Nucleus accumbens (tissue), 56 donors: ENCODE results near the gene ADARB2.
A peak's percentile ranks its signal among the peaks of the same experiment; 100 is the strongest.
"Not testable (repeated sequence)": the region's sequence is repeated elsewhere in the genome, so short reads cannot be mapped to it uniquely, and the experiment has no call there.

Source experiments
- DNase-seq, 56 donors: peaks; one replicate each; lab custom pipeline; 2025; lab: John Stamatoyannopoulos, UW

The ADARB2 gene

DNA sequence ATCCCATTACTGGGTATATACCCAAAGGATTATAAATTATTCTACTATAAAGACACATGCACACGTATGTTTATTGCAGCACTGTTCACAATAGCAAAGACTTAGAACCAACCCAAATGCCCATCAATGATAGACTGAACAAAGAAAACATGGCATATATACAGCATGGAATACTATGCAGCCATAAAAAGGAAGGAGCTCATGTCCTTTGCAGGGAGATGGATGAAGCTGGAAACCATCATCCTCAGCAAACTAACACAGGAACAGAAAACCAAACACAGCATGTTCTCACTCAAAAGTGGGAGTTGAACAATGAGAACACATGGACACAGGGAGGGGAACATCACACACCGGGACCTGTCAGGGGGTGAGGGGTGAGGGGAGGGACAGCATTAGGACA lies 199.9 kb downstream of the ADARB2 start:
- not testable (repeated sequence) for DNase-seq

DNA sequence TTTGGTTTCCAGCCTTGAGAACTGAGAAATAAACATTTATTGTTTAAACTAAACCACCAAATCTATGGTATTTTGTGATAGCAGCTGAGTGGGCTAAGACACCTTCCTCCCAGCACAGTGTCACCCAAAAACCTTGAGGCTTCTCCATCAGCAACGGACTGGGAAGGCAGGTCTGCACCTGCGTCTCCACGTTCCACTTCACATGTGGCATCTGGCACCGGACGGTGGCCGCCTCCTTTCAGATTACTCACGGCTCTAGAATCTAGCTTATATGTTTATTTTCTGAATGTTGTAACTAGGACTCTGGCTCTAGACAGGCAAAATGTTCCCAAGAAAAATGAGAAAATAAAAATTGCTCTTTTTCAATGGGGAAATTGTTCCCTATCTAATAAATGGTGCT lies 201.0 kb downstream of the ADARB2 start:
- no peak for DNase-seq

DNA sequence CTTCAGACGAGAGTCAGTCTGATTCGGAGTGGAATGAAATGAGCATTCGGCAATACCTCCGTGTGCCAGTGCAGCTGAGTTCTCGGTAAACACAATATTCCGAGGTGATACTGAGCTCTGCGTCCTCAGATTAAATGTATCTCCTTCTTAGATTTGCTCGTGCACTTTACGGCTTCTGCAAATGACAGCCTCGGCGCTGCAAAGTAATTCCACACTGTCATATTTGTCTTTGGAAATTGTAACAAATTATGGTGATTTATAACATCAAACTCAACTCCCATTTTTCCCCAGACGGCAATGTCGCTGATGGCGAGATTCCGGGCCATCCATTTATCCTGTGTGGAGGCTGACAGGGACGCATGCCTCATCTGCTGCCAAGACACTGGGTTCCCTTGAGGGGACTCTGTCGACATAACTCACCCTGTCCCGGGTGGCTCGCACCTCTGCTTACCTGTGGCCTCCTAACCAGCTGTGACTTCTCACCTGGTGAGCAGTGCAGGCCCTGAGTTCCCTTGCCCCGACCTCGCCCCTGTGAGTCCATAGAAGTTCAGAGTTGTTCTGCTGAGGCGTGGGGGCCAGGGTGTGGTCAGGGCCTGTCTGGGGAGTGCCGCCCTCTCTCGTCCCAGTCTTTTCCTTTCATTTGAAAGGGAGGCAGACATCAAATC lies 201.9 kb downstream of the ADARB2 start:
- DNase-seq, result no peak

DNA sequence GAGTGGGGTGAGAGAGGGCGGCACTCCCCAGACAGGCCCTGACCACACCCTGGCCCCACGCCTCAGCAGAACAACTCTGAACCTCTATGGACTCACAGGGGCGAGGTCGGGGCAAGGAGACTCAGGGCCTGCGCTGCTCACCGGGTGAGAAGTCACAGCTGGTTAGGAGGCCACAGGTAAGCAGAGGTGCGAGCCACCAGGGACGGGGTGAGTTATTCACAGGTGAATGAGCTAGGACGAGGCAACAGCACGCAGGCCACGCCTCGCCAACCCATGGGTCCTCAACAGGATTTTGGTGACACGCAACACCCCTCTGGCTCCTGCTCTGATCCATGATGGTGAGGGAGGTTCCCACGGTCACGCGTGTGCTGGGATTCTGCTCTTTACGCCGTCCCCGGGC lies 202.5 kb downstream of the ADARB2 start:
- no peak for DNase-seq

DNA sequence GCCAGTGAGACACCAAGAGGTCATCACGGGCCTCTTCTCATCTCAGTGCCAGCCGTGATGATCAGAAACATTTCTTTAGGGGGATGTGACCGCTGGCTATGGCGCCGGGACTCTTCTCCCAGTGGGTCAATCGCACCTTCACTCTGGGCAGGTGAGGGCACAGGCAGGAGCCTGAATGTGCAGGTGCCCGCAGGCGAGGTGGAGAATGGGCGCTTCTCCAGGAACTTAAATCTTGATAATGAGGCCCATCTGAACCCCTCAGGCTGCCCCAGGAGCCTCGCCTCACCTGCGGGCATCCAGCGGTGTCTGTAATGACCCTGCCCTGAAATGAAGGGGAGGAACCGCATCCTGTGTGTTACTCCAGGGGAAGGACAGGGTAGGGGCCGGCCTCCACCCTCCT lies 204.7 kb downstream of the ADARB2 start:
- DNase-seq, result no peak

DNA sequence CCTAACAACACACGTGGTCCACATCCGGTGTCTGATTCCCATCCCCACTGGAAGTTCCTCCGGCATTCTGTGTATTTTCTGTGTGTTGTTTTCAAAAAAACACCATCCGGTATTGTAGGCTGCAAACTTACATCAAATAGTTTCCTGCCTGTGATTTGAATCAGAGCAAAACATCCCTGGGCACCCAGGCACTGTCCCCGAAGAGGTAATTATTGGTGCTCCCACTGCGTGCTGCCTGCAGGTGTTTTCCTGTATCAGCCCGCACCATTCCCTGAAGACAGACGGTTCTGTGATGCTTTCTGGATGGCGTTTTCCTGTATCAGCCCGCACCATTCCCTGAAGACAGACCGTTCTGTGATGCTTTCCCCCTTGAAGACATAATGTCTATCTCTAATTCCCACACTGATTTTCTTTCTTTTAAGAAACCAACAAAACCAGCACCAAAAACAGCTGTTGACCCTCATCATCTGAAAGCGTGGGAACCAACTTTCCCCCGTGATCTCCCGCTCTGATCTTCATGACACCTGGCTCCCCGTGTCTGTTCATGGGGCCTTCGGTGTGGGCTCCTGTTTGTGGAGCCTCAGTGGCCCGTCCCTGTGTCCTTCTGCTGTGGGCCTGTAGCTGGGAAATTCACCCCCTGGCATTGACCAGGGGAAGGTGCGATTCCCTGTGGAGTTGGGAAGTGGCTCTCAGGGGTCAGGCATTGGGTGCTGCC lies 205.3 kb downstream of the ADARB2 start:
- no peak for DNase-seq

DNA sequence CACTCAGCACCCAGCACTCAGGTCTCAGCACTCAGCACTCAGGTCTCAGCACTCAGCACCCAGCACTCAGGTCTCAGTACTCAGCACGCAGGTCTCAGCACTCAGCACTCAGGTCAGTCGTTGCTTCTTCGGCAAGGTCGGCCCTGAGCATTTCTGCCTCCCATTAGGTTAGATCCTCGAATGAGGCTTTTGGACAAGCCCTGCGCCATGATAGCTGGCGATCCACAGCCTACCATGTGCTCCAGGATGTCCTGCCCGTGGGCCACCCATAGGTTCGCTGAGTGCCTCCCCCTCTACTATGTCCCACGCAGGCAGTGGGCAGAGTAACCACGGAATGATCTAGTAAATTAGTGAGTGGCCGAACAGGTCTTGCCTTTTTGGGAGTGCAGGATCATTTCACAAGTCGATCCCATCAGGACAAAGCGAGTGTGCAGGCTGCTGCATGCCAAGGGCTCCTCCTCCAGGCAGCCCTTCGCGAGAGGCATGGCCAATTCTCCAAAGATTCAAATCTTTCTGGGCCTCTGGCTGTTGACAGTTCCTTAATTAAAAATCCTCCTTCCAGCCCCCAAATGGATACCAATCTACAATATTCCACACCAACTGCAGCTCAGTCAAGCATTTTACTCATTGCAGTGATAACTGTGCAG lies 206.3 kb downstream of the ADARB2 start:
- DNase-seq, result no peak

DNA sequence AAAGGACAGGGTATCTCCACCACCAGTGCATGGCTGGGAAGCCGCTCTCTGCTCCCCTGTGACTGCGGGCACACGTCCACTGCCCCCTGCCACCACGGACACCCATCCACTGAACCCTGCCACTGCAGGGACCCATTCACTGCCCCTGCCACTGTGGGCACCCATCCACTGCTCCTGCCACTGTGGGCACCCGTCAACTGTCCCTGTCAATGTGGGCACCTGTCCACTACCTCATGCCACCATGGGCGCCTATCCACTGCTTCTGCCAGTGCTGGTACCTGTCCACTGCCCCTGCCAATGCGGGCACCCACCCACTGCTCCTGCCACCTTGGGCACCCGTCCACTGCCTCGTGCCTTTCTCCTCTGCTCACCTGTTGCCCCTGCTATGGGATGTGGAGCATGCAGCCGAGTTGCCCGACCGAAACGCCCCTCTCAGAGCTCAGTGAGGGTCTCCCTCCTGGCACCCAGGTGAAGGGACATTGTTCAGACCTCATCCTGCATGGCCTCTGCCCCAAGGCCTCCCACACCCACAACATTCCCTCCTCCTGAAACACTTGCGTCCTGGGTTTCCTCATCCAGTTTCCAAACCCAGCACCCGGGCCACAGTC lies 207.4 kb downstream of the ADARB2 start:
- no peak for DNase-seq

DNA sequence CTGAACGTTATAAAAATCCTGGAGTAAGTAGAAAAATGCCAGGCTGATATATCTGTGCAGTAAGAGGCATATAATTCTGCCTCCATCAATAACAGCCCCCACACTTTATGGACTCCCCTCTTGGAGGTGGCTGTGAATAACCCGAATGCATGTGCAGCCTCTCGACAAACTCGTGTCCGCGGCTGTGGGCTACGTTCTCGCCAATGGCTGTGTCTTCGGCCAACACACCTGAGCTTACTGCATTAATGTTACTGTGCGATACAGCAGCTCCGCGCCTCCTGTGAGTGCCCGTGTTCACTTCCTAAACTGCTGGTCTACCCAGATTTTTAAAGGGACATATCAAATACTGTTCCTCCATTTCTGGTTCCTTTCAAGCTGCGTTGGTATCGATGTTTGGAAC lies 209.4 kb downstream of the ADARB2 start:
- DNase-seq, result no peak

DNA sequence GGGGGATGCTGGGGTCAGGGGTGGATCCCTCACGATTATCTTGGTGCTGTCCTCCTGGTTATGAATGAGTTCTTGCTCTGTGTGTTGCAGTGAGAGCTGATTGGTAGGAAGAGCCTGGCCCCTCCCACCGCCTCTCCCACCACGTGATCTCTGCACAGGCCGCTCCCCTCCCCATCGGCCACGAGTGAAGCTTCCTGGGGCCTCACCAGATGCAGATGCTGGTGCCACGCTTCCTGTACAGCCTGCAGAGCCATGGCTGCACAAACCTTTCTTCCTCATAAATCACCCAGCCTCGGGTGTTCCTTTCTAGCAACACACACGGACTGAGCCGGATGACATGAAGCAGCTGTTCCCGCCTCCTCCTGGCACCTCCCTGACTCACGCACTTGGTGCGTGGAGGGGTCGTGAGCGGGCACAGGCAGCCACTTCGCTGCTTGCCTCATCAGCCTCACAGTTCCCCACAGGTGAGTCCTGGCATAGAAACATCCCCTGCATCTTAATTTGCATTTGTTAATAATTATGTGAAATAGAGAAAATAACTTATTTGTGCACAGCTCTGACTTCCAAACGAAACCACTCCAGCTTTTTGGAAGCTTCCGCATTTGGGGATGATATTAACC lies 210.8 kb downstream of the ADARB2 start:
- DNase-seq, result peak in 2 of 56 donors; percentile 24 to 34

DNA sequence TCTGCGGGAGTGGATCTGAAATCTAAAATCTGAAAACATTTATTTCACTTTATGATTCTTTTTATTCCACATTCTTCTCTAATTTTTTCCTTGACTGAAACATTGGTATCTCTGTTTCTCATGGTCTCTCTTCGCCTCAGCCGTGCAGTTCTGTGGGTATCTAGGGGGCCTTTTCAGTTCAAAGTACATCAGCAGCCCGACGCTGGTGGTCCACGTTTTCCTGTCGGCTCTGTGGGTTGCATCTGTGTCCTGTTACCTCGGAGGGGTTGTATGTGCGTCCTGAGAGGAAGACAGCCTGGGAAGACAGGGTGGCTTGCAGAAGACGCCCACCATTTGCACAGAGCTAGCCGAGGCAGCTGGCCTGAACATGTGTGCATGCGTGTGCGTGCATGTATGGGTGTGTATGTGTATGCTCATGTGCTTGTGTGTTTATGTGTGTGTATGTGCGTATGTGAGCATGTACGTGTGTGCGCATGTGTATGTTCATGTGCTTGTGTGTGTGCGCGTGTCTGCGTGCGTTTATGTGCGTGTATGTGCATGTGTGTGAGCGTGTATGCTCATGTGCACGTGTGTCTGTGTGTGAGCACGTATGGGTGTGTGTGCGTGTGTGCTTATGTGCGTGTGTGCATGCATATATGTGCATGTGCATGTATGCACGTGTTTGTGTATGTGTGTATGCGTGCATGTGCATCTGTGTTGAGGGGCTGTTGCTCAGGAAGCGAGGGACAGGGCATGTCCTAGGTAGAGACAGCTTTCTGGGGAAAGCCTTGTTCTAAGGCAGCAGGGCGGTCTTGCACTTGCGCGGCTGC lies 211.8 kb downstream of the ADARB2 start:
- DNase-seq, result no peak

DNA sequence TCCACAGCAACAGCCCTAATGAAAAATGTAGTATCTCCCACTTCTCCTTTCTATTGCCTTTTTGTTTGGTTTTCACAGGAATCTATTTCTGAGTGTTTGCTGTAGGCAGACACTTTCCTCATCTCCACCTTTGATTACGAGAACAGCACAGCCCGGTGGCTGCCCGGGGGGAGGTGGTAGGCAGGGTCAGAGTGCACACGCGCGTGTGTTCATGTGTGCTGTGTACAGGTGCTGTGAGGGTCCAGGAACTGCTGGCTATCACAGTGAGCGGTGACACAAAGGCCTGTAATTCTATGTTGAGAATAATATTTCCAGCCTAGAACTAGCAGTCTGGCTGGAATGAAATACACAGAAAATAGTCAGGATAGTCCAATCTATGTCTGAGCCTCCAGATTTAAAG lies 212.8 kb downstream of the ADARB2 start:
- no peak for DNase-seq

DNA sequence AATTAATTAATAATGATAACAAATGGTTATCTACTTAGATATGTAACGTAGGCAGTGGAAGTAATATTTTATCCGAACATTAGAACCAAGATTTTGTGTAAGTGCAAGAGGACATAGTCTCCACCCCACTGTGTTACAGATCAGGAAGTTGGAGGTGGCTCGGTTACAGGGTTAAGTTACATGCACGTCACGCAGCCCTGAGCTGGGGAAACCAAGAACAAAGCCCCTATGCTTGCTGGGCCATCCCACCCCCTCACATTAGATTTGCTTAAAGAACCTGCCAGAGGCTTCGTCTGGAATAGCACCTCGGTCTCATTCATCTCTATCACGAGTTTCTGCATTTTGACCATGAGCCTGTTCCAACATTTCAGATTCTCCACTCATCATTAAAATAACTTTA lies 214.1 kb downstream of the ADARB2 start:
- no peak for DNase-seq

DNA sequence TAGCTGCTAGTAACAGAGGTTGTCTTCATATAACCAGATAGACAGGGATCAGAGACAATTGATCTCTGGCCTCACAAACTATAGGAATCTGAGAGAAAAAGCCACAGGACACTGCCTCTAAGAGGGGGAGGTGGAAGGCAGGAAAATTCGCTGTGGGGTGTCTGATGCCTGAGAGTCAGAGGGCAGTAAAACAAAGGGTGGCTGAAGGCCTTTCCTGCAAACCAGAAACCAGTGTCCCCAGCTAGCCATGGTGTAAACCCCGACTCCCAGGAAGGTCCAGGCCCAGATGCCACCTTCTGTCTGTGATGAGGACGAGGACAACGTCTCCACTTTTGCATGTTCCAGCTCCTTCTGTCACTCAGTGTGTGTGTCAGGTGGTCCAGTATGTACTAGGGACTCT lies 215.1 kb downstream of the ADARB2 start:
- DNase-seq, result no peak

DNA sequence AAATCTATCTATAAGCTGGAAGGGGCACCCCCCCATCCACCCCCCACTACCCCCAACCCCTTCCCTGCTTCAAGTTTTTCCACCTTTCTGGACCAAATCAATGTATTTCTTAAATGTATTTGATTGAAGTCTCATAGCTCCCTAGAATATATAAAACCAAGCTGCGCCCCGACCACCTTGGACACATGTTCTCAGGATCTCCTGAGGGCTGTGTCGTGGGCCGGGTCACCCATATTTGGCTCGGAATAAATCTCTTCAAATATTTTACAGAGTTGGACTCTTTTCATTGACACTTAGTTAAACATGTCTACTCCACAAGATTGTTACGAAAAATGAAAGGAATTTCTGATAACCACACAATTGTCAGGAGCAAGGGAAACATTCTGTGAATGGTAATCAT lies 215.6 kb downstream of the ADARB2 start:
- DNase-seq, result no peak

DNA sequence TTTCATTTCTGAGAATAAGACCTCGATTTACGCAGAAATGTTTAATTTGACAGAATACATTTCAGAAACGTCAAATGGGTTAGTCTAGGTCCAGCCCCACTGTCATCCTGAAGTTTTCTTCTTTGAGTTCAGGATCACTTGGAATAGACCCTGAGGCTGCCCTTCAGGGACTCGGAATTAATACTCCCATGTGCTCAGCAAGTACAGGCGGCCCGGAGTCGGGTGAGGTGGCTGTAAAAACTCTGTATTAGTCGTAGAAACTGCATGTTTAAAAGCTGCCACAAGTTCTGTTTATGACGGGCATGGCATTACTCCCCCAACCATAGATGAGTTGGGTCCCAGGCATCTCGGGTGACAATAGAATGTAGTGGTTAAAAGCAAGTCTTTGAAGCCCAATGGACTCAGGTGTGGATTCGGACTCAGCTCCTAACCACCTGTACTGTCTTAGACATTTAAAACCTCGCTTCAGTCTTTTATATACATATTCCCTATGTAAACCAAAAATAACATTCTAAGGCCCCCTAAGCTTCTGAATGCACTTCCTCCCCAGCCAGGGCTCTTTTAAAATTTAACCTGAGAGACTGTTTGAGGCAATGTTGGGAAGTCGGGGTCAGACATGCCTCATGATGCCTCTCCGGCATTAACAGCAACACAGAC lies 216.3 kb downstream of the ADARB2 start:
- DNase-seq, result no peak

DNA sequence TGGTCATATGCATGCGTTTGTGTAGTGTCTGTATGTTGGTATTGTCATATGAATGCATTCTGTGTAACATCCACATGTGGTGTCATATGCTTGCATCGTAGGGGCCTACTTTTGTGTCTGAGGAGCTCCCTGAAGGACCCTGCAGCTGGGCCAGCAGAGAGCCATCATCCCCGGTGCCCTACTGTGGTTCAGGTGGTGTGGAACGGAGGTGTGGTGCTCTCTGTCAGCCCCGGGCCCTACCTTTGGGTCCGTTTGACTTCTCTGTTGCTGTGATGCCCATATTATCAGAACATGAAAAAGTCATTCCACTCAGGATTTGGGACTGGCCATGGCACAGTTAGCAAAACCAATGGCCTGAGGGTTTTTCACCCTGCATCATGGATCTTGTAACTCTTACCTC lies 217.9 kb downstream of the ADARB2 start:
- DNase-seq, result no peak

DNA sequence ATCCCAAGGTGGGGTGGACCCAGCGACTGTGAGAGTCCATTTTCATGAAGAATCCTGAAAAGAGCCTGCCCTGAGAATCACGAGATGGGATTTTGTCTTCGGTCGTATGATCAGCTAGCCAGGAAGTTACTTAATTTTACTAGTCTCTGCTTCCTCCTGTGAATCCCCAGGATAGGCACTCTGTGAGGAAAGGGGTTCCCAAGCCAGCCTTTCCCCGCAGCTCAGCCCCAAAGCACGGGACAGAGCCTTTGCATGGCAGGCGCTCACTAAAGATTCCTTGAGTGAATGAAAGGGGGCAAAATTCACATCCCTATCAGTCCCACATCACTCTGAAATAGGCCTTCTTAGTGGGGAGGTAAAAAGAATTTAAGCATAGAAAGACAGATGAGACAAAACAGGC lies 219.6 kb downstream of the ADARB2 start:
- no peak for DNase-seq

DNA sequence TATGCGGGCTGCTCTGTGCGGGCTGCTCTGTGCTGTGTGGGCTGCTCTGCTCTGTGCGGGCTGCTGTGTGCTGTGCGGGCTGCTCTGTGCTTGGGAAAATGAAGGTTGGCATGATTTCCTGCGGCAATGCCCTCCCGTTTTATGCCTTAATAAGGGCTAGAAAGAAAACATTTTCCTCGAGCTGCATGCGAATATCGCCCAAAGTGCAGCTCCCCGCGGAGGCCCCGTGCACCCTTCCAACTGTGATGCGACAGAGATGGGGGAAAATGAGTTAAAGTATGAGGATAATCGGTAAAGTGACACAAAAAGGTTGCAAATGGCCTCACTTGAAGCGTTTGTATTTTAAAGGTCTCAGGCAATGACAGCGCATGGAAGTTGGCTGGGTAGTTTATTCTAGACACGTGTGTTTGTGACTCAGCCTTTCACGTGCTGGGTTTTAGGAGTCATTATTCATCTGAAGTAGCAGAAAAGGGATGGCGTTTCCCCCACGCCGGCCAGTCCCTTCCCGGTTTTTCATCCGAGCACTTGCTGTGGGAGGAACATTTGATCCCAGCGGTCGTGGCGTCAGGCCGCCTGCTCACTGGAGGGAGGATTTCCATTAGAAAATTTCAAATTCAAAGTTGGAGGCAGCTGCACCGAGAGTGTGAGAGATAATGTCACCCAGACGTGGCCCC lies 220.7 kb downstream of the ADARB2 start:
- DNase-seq, result peak in 1 of 56 donors; percentile 18
